ENCODE results near the gene RSRC1.

The RSRC1 gene

GRCh38 chr3:158249183-158249582 lies 139.3 kb downstream of the RSRC1 start:
- H3K27ac ChIP-seq (ENCODE audit: low read length), result no peak overlapping the region
- H3K4me2 ChIP-seq (ENCODE audit: low read length), result no peak overlapping the region
- no peak overlapping the region for H3K4me3 ChIP-seq (ENCODE audit: low read length)
- TF ChIP-seq EZH2phosphoT487 (IDR thresholded peaks at IDR 0.05; ENCODE audit: low read depth) (no peak), CTCF (IDR thresholded peaks at IDR 0.05; ENCODE audit: low read depth, low read length) (no peak)
- H4K20me1 ChIP-seq (ENCODE audit: insufficient read depth, low read length), result no peaks in the 10 kb centered on the region
- H3K27me3 ChIP-seq (ENCODE audit: low read depth, low read length), result no peaks in the 10 kb centered on the region
- no peak overlapping the region for H3K9ac ChIP-seq (ENCODE audit: low read length)
- no peak overlapping the region for H2AFZ ChIP-seq (ENCODE audit: low read depth, low read length)
- 0 out of 2 replicates have a peak, but pooled peaks cover 6% of the 10 kb centered on the region for H3K4me1 ChIP-seq (ENCODE audit: low read length)
- H3K9me3 ChIP-seq (ENCODE audit: insufficient read depth, low read length), result no peaks in the 10 kb centered on the region
- peaks cover 4% of the 10 kb centered on the region for H3K36me3 ChIP-seq (replicated peaks; ENCODE audit: low read depth, low read length)
- H3K79me2 ChIP-seq (ENCODE audit: low read length), result peaks cover 3% of the 10 kb centered on the region; the same call in 1 of the 2 replicates

- Histone ChIP-seq H3K4me1 (ENCODE audit: low read length) (no peaks in the 10 kb centered on the region), H3K9ac (ENCODE audit: low read length) (no peak overlapping the region), H3K36me3 (replicated peaks; ENCODE audit: low read depth, low read length) (no peaks in the 10 kb centered on the region), H3K4me2 (ENCODE audit: low read length) (no peak overlapping the region), H4K20me1 (ENCODE audit: insufficient read depth, low read length) (no peaks in the 10 kb centered on the region), H3K79me2 (ENCODE audit: low read length) (no peaks in the 10 kb centered on the region), H3K4me3 (ENCODE audit: low read length) (no peak overlapping the region), H3K27me3 (ENCODE audit: low read depth, low read length) (no peaks in the 10 kb centered on the region), H3K27ac (ENCODE audit: low read length) (no peak overlapping the region), H3K9me3 (ENCODE audit: insufficient read depth, low read length) (no peaks in the 10 kb centered on the region), H2AFZ (ENCODE audit: low read depth, low read length) (no peak overlapping the region)
- TF ChIP-seq EZH2phosphoT487 (IDR thresholded peaks at IDR 0.05; ENCODE audit: low read depth), result no peak
- no peak for TF ChIP-seq CTCF (IDR thresholded peaks at IDR 0.05; ENCODE audit: low read depth, low read length)
Observed at GRCh38 chr3:158258619-158259018, 148.7 kb downstream of the RSRC1 start.

DNA sequence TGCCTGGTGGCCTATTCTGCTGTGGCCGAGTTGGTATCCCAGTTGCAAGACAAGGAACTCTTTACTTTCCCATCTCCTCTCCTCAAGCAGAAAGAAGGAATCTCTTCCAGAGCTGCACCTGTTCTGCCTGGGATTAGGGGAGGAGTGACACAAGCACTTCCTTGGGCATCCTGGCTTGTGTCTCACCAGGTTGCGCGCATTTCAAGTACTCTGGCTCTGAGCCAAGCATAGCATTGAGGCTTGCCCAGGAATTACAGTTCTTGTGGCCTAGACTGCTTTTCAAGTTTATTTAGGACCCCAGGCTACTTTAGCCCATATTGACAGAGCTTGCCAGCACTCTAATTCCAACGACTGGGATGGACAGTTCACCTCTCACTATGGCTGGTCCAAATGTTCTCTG lies 150.5 kb downstream of the RSRC1 start:
- Histone ChIP-seq H3K9ac (ENCODE audit: low read length) (no peak overlapping the region), H3K27me3 (ENCODE audit: low read depth, low read length) (no peaks in the 10 kb centered on the region), H2AFZ (ENCODE audit: low read depth, low read length) (no peak overlapping the region), H3K4me3 (ENCODE audit: low read length) (no peak overlapping the region), H3K36me3 (replicated peaks; ENCODE audit: low read depth, low read length) (no peaks in the 10 kb centered on the region), H3K79me2 (ENCODE audit: low read length) (no peaks in the 10 kb centered on the region; the same call in 1 of the 2 replicates), H3K9me3 (ENCODE audit: insufficient read depth, low read length) (no peaks in the 10 kb centered on the region), H3K4me1 (ENCODE audit: low read length) (no peaks in the 10 kb centered on the region), H4K20me1 (ENCODE audit: insufficient read depth, low read length) (no peaks in the 10 kb centered on the region), H3K4me2 (ENCODE audit: low read length) (no peak overlapping the region), H3K27ac (ENCODE audit: low read length) (no peak overlapping the region)
- TF ChIP-seq EZH2phosphoT487 (IDR thresholded peaks at IDR 0.05; ENCODE audit: low read depth) (no peak), CTCF (IDR thresholded peaks at IDR 0.05; ENCODE audit: low read depth, low read length) (no peak)

DNA sequence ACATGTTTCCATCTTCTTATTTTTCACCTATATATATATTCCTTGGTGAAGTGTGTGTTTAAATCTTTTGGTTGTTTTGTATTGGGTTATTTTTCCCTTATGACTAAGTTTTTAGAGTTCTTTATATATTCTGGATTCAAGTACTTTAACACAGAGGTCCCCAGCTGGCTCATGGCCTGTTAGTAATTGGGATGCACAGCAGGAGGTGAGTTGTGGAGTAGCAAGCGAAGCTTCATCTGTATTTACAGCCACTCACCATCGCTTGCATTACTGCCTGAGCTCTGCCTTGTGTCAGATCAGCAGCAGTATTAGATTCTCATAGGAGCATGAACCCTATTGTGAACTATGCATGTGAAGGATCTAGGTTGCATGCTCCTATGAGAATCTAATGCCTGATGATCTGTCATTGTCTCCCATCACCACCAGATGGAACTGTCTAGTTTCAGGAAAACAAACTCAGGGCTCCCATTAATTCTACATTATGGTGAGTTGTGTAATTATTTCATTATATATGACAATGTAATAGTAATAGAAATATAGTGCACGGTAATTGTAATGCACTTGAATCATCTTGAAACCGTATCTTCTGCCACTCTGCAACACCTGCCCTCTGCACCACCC lies 151.6 kb downstream of the RSRC1 start:
- Histone ChIP-seq H3K9ac (ENCODE audit: low read length) (no peak overlapping the region), H3K4me2 (ENCODE audit: low read length) (no peak overlapping the region), H3K27ac (ENCODE audit: low read length) (no peak overlapping the region), H3K27me3 (ENCODE audit: low read depth, low read length) (no peaks in the 10 kb centered on the region), H3K79me2 (ENCODE audit: low read length) (no peaks in the 10 kb centered on the region; the same call in 1 of the 2 replicates), H3K36me3 (replicated peaks; ENCODE audit: low read depth, low read length) (peaks cover under 1% of the 10 kb centered on the region), H3K4me1 (ENCODE audit: low read length) (no peaks in the 10 kb centered on the region), H3K4me3 (ENCODE audit: low read length) (no peak overlapping the region), H4K20me1 (ENCODE audit: insufficient read depth, low read length) (no peaks in the 10 kb centered on the region), H2AFZ (ENCODE audit: low read depth, low read length) (no peak overlapping the region), H3K9me3 (ENCODE audit: insufficient read depth, low read length) (peaks cover 8% of the 10 kb centered on the region; the same call in 1 of the 2 replicates)
- TF ChIP-seq EZH2phosphoT487 (IDR thresholded peaks at IDR 0.05; ENCODE audit: low read depth) (no peak), CTCF (IDR thresholded peaks at IDR 0.05; ENCODE audit: low read depth, low read length) (no peak)
